Tibial nerve (tissue), 4 donors: ENCODE data around the gene NPAS1. TPM values are rescaled to one million over a fixed set of nuclear protein-coding genes. Genes with fewer than 3 reads are reported as not detected.
A peak's percentile ranks its signal among the peaks of the same experiment; 100 is the strongest.

ENCODE experiments used
- DNase-seq, 2 donors: peaks; one replicate each; pipeline ENCODE4 v3.0.0-alpha.2; 2019; ENCODE audit warnings: low spot score in 2 of 2
- H3K27ac ChIP-seq, 4 donors: fragments of 200-600 bp; sonication (generic) in 3 of 4; one replicate each; pipeline ENCODE4 v1.5.1; 2017 to 2019; ENCODE audit warnings: mild to moderate bottlenecking in 1 of 4
- H3K27me3 ChIP-seq, 2 donors: fragments of 200-600 bp; sonication (generic) in 1 of 2; one replicate each; pipeline versions ENCODE4 v1.5.1 to v1.6.0; 2017 to 2019
- H3K36me3 ChIP-seq, 3 donors: fragments of 200-600 bp; sonication (generic); one replicate each; pipeline ENCODE4 v1.5.1; 2018 to 2019
- H3K4me1 ChIP-seq, 4 donors: fragments of 200-600 bp; sonication (generic) in 3 of 4; one replicate each; pipeline ENCODE4 v1.5.1; 2017 to 2019
- H3K4me3 ChIP-seq, 4 donors: fragments of 200-600 bp; sonication (generic) in 3 of 4; one replicate each; pipeline ENCODE4 v1.5.1; 2017 to 2019; ENCODE audit warnings: mild to moderate bottlenecking in 1 of 4, moderate library complexity in 1 of 4
- H3K9me3 ChIP-seq, 4 donors: fragments of 200-600 bp; sonication (generic) in 3 of 4; one replicate each; pipeline ENCODE4 v1.5.1; 2017 to 2019
- EP300 ChIP-seq, 2 donors: sonication (generic); formaldehyde crosslinking; IDR thresholded peaks; one replicate each; pipeline ENCODE4 v1.6.1; 2017; ENCODE audit warnings: antibody characterized with exemption in 2 of 2, mild to moderate bottlenecking in 1 of 2
- POLR2A ChIP-seq, 2 donors: fragments of 450-650 bp; IDR thresholded peaks; one replicate each; pipeline ENCODE4 v1.6.1; 2017; ENCODE audit warnings: antibody characterized with exemption in 2 of 2, mild to moderate bottlenecking in 2 of 2, moderate library complexity in 2 of 2
- WGBS, 2 donors: methylation state at CpG; one replicate each; pipeline ENCODE4 v1.1.5; 2018; 5-methylcytosine and 5-hydroxymethylcytosine counted together
- total RNA-seq, 4 donors: library from RNA; depleted of rRNA; stranded (reverse); fragments of >200 nt; gene quantifications; one replicate each; pipeline ENCODE4 v1.1.0, GENCODE V29; 2016
- TF ChIP-seq, protein P1 (sequence below), 5 experiments: fragments of 200-600 bp in 3 of 5; fragments of 450-650 bp in 2 of 5; sonication (generic) in 3 of 5; IDR thresholded peaks; one replicate each; pipeline ENCODE4 v1.5.1; 2016 to 2019; ENCODE audit warnings: antibody characterized with exemption in 5 of 5, mild to moderate bottlenecking in 3 of 5, moderate library complexity in 2 of 5

NPAS1 gene
- total RNA-seq, 4 donors from 2014 or later: 0.39 to 0.42 TPM; not detected in 2

DNA sequence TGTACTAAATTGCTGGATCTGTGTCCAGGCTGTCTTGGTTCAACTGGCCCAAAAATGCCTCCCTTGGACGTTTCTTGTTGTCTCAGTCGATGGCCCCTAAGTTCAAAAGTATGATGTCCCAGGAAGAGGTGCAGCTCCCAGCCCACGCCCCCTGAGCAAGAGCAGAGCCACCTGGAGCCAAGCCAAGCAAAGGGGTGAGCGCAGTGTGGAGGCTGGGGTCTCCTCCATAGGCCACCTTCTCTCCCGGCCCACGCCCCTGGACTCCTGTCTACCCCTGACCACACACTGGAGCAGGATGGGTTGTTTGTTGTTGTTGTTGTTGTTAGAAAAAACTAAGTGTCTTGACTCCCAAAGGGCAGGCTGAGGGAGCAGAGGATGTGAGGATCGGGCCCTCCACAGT is 26.0 kb upstream of the NPAS1 start:
- TF ChIP-seq, protein P1, sequence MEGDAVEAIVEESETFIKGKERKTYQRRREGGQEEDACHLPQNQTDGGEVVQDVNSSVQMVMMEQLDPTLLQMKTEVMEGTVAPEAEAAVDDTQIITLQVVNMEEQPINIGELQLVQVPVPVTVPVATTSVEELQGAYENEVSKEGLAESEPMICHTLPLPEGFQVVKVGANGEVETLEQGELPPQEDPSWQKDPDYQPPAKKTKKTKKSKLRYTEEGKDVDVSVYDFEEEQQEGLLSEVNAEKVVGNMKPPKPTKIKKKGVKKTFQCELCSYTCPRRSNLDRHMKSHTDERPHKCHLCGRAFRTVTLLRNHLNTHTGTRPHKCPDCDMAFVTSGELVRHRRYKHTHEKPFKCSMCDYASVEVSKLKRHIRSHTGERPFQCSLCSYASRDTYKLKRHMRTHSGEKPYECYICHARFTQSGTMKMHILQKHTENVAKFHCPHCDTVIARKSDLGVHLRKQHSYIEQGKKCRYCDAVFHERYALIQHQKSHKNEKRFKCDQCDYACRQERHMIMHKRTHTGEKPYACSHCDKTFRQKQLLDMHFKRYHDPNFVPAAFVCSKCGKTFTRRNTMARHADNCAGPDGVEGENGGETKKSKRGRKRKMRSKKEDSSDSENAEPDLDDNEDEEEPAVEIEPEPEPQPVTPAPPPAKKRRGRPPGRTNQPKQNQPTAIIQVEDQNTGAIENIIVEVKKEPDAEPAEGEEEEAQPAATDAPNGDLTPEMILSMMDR (IDR thresholded peaks at IDR 0.05): no peak
- no peak for DNase-seq
- Histone ChIP-seq H3K27me3 (no peaks in the 10 kb centered on the region), H3K27ac (peak overlapping the region in 2 of 4 donors; percentile 14 to 57), H3K9me3 (no peaks in the 10 kb centered on the region), H3K4me1 (peaks cover 0 to 50% (median 15%) of the 10 kb centered on the region in 4 donors), H3K4me3 (no peak overlapping the region), H3K36me3 (peaks cover 0 to 69% (median 0%) of the 10 kb centered on the region in 3 donors)
- 72 to 85% methylated on average over 7 of the region's 7 CpGs for WGBS, 2 donors

DNA sequence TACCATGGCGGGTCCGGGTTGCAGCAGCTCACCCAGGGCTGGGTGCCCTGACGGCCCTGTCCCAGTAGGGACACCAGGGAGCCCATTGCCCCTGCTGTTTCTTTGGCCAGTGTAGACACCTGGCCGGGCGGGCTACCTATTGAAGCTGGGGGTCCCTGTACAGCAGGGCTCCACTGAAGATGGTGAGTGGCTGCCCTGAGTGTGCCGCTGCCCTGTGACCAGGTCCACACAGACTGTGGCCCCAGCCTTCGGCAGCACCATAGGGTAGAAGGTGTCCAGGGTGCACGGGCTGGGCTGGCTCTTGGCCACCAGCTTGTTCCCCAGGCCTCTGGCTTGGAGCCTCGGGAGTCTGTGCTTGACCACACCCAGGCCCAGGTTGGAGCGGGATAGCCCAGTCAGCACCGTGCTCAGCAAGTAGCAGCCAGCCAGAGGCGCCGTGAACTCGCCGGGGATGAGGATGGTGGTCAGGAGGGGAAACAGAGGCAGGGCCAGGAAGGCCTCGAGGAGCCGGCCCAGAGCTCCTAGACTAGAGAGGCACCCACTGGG is 25.4 kb upstream of the NPAS1 start:
- H3K4me1 ChIP-seq: peaks cover 0 to 56% (median 15%) of the 10 kb centered on the region in 4 donors
- TF ChIP-seq, protein P1 (IDR thresholded peaks at IDR 0.05): no peak
- TF ChIP-seq POLR2A (IDR thresholded peaks at IDR 0.05) (no peak), EP300 (IDR thresholded peaks at IDR 0.05) (no peak)
- no peak for DNase-seq
- no peak overlapping the region for H3K4me3 ChIP-seq
- H3K36me3 ChIP-seq: peaks cover 0 to 69% (median 0%) of the 10 kb centered on the region in 3 donors
- H3K27ac ChIP-seq: peak overlapping the region in 2 of 4 donors; percentile 11 to 57
- 86 to 95% methylated on average over 11 to 17 of the region's 17 CpGs for WGBS, 2 donors
- no peaks in the 10 kb centered on the region for H3K27me3 ChIP-seq
- H3K9me3 ChIP-seq: no peaks in the 10 kb centered on the region

- Histone ChIP-seq H3K4me1 (peaks cover 0 to 58% (median 14%) of the 10 kb centered on the region in 4 donors), H3K27ac (peak overlapping the region in 2 of 4 donors; percentile 34 to 59), H3K36me3 (peaks cover 0 to 72% (median 12%) of the 10 kb centered on the region in 3 donors), H3K27me3 (no peaks in the 10 kb centered on the region), H3K9me3 (no peaks in the 10 kb centered on the region), H3K4me3 (no peak overlapping the region)
- TF ChIP-seq, protein P1 (IDR thresholded peaks at IDR 0.05): no peak
- TF ChIP-seq EP300 (IDR thresholded peaks at IDR 0.05) (no peak), POLR2A (IDR thresholded peaks at IDR 0.05) (no peak)
- no peak for DNase-seq
- 85 to 89% methylated on average over 7 of the region's 7 CpGs for WGBS, 2 donors
Measured at GRCh38 chr19:46995492-46995891, 24.1 kb upstream of the NPAS1 start.

DNA sequence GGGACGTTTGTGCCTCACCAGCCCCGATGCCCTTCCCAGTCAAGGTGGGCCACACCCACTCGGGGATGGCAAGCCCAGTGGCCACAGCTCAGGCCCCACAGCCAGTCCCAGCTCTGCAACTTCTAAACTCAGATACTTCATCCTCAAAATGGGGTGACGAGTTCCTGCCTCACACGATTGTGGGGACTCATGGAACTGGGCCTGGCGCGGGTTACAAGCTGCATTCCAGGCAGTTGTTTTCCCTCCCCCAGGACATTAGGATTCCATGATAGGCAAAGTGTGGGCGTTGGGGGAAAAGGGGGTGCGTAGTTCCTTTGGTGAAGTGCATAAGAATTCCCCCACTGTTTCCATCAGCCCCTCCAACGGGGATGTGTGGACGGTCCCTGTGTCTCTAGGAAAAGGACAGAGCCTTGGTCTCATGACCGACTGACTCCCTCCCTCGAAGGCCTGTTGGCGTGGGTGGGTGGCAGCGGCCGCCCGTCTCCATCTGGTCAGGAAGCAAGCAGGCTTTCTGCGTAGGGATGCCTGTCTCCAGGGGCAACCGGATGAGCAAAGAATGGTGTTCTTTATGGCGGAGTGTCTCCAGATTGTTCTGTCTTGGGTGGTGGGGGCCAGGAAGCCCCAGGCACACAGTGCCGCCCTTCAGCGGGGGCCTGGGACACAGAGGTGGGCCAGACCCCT is 21.1 kb upstream of the NPAS1 start:
- peaks cover 0 to 2% of the 10 kb centered on the region in 2 donors for H3K27me3 ChIP-seq
- 59% methylated on average over 20 to 21 of the region's 22 CpGs for WGBS, 2 donors
- H3K9me3 ChIP-seq: no peaks in the 10 kb centered on the region
- peak overlapping the region in 3 of 4 donors; percentile 9 to 77 (median 70) for H3K27ac ChIP-seq
- H3K36me3 ChIP-seq: peaks cover 0 to 70% (median 14%) of the 10 kb centered on the region in 3 donors
- TF ChIP-seq EP300 (IDR thresholded peaks at IDR 0.05): peak in 1 of 2 donors; percentile 69
- TF ChIP-seq, protein P1 (IDR thresholded peaks at IDR 0.05): no peak
- H3K4me3 ChIP-seq: no peak overlapping the region
- H3K4me1 ChIP-seq: peaks cover 0 to 46% (median 2%) of the 10 kb centered on the region in 4 donors
- no peak for DNase-seq

DNA sequence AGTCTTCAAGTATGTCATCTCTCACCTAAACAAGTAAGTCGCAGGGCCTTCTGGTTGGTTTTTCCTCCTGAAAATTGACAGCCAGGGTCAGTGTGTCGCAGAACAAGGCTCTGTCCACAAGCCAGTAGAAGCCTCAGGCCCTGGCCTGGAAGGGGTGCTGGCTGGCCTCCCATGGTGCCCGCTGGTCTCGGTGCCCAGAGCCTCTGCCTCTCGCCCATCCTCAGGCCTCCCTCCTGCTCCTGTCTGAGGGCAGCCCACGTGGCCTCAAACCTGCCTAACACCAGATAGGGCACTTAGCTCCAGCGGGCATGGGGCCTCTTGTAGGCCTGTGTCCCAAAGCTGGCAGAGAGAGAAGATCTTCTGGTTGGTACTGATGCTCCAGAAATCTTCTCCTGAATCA is 20.3 kb upstream of the NPAS1 start:
- 69 to 76% methylated on average over 6 to 7 of the region's 7 CpGs for WGBS, 2 donors
- Histone ChIP-seq H3K27me3 (peaks cover 0 to 9% of the 10 kb centered on the region in 2 donors), H3K27ac (peak overlapping the region in 3 of 4 donors; percentile 9 to 77 (median 70)), H3K4me3 (no peak overlapping the region), H3K4me1 (peaks cover 0 to 48% (median 9%) of the 10 kb centered on the region in 4 donors), H3K9me3 (no peaks in the 10 kb centered on the region), H3K36me3 (peaks cover 0 to 62% (median 14%) of the 10 kb centered on the region in 3 donors)
- no peak for DNase-seq
- TF ChIP-seq POLR2A (IDR thresholded peaks at IDR 0.05): no peak
- TF ChIP-seq, protein P1 (IDR thresholded peaks at IDR 0.05): no peak
- TF ChIP-seq EP300 (IDR thresholded peaks at IDR 0.05): no peak
